Measurements from ENCODE around the gene ELOVL4.

DNA sequence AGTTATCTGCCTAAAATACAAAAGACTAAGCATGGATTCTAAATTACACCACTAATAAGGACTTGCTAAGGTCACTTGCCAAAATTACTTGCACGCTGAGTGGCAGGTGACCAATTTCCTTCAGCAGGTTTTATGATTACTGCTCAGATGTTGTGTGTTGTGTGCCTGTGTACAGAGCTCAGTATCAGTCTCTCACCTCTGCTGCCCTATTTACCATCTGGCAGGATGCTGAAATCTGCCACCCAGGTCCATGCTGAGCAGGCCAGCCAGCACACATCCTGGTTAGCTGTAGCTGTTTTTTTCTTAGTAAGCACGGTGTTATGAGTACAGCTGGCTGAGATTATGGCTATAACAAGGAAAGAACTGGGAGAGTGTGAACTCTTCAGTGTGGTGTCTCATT, 34.0 kb downstream of the ELOVL4 start:
- TF ChIP-seq, protein P1, sequence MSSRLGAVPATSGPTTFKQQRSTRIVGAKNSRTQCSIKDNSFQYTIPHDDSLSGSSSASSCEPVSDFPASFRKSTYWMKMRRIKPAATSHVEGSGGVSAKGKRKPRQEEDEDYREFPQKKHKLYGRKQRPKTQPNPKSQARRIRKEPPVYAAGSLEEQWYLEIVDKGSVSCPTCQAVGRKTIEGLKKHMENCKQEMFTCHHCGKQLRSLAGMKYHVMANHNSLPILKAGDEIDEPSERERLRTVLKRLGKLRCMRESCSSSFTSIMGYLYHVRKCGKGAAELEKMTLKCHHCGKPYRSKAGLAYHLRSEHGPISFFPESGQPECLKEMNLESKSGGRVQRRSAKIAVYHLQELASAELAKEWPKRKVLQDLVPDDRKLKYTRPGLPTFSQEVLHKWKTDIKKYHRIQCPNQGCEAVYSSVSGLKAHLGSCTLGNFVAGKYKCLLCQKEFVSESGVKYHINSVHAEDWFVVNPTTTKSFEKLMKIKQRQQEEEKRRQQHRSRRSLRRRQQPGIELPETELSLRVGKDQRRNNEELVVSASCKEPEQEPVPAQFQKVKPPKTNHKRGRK (CRISPR knock-in tag; IDR thresholded peaks at IDR 0.05; ENCODE audit: borderline replicate concordance) = no peak
- TF ChIP-seq, protein P2, sequence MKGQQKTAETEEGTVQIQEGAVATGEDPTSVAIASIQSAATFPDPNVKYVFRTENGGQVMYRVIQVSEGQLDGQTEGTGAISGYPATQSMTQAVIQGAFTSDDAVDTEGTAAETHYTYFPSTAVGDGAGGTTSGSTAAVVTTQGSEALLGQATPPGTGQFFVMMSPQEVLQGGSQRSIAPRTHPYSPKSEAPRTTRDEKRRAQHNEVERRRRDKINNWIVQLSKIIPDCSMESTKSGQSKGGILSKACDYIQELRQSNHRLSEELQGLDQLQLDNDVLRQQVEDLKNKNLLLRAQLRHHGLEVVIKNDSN (CRISPR knock-in tag; IDR thresholded peaks at IDR 0.05) = no peak
- TF ChIP-seq, protein P3, sequence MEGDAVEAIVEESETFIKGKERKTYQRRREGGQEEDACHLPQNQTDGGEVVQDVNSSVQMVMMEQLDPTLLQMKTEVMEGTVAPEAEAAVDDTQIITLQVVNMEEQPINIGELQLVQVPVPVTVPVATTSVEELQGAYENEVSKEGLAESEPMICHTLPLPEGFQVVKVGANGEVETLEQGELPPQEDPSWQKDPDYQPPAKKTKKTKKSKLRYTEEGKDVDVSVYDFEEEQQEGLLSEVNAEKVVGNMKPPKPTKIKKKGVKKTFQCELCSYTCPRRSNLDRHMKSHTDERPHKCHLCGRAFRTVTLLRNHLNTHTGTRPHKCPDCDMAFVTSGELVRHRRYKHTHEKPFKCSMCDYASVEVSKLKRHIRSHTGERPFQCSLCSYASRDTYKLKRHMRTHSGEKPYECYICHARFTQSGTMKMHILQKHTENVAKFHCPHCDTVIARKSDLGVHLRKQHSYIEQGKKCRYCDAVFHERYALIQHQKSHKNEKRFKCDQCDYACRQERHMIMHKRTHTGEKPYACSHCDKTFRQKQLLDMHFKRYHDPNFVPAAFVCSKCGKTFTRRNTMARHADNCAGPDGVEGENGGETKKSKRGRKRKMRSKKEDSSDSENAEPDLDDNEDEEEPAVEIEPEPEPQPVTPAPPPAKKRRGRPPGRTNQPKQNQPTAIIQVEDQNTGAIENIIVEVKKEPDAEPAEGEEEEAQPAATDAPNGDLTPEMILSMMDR (IDR thresholded peaks at IDR 0.05) = no peak
- TF ChIP-seq, protein P4, sequence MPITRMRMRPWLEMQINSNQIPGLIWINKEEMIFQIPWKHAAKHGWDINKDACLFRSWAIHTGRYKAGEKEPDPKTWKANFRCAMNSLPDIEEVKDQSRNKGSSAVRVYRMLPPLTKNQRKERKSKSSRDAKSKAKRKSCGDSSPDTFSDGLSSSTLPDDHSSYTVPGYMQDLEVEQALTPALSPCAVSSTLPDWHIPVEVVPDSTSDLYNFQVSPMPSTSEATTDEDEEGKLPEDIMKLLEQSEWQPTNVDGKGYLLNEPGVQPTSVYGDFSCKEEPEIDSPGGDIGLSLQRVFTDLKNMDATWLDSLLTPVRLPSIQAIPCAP (CRISPR knock-in tag; IDR thresholded peaks at IDR 0.05) = no peak
- TF ChIP-seq TEAD4 (CRISPR knock-in tag; IDR thresholded peaks at IDR 0.05) = no peak

Measured in WTC11 (cell line).